Ovary (tissue), 9 donors: ENCODE results near the gene MAP7. TPM values are rescaled to one million over a fixed set of nuclear protein-coding genes. Genes with fewer than 3 reads are reported as not detected.

Experiments used
- DNase-seq, 5 donors: peaks; one replicate each; pipeline ENCODE4 v3.0.0-alpha.2; 2019 to 2020
- H3K27ac ChIP-seq, 2 donors: fragments of 200-600 bp; one replicate each; pipeline versions ENCODE4 v1.5.1 to v1.8.0; 2019 to 2022
- H3K27me3 ChIP-seq: fragments of 200-600 bp; one replicate; pipeline ENCODE4 v1.8.0; 2022
- H3K36me3 ChIP-seq: fragments of 200-600 bp; sonication (generic); one replicate; pipeline ENCODE4 v1.5.1; 2019
- H3K4me1 ChIP-seq: one replicate; pipeline ENCODE4 v1.8.1; 2013; ENCODE audit warnings: mild to moderate bottlenecking, moderate library complexity; ENCODE audit not compliant: insufficient read depth
- H3K4me3 ChIP-seq: fragments of 200-600 bp; sonication (generic); one replicate; pipeline ENCODE4 v1.5.1; 2017
- H3K9me3 ChIP-seq, 2 donors: fragments of 200-600 bp in 1 of 2; sonication (generic) in 1 of 2; one replicate each; pipeline versions ENCODE4 v1.5.1 to v1.8.1; 2013 to 2019; ENCODE audit warnings: mild to moderate bottlenecking in 1 of 2, moderate library complexity in 1 of 2
- CTCF ChIP-seq, 3 donors: fragments of 450-650 bp in 2 of 3; fragments of 200-600 bp in 1 of 3; IDR thresholded peaks; one replicate each; pipeline versions ENCODE4 v1.5.1 to v1.8.0; 2016 to 2022; ENCODE audit warnings: antibody characterized with exemption in 3 of 3, mild to moderate bottlenecking in 1 of 3
- EP300 ChIP-seq: sonication (generic); formaldehyde crosslinking; IDR thresholded peaks from one replicate; pipeline ENCODE4 v1.6.1; 2017; ENCODE audit warnings: antibody characterized with exemption
- POLR2A ChIP-seq: fragments of 450-650 bp; IDR thresholded peaks from one replicate; pipeline ENCODE4 v1.6.1; 2017; ENCODE audit warnings: antibody characterized with exemption, mild to moderate bottlenecking, moderate library complexity
- WGBS, 3 donors: extraction: QIAGEN DNeasy Blood & Tissue Kit in 1 of 3; methylation state at CpG; one replicate each; pipeline versions ENCODE4 v1.1.5 to v1.1.7; 2013 to 2017; 5-methylcytosine and 5-hydroxymethylcytosine counted together
- intact Hi-C, 4 donors: fragments of 100-400 bp; cut with DNase I; formaldehyde crosslinking; loops; one replicate each; pipeline versions ENCODE4 v1.11.0 to v1.15.1; 2022 to 2023
- polyA plus RNA-seq, 2 donors: library from polyadenylated mRNA; stranded (reverse); fragments of 200-250 nt in 1 of 2; fragments of 350-450 nt in 1 of 2; fragmentation: Illumina TruSeq in 1 of 2; extraction: RNeasy Lipid Tissue Mini Kit (QIAGEN cat#74804) in 1 of 2; gene quantifications; one replicate each; pipeline ENCODE4 v1.2.3, GENCODE V29; 2013 to 2014
- total RNA-seq, 7 donors: library from RNA; depleted of rRNA in 2 of 7; stranded (reverse); fragments of >200 nt in 2 of 7; fragmentation: NEBNext Ultra II Directional in 3 of 7; extraction: Animal tissue kit (Norgen Biotek cat#: 25700) in 3 of 7; gene quantifications; one replicate each; pipeline versions ENCODE4 v1.1.0 to v1.2.4, GENCODE V29; 2016 to 2023
- donor health status: DM: no; HTN: no; CAD: no; lungs with moderate emphysema.
- donor health status: DM: no; HTN: no; CAD: no.
- donor health status: Bipolar disorder and iron deficiency.
- donor health status: DM: yes; HTN: yes; CAD: no.
- donor health status: DM: no; HTN: no; CAD: no.
- donor health status: DM: yes; HTN: yes; CAD: no.

MAP7 gene
- total and polyA plus RNA-seq, 9 donors: 1.2 to 13.0 (median 3.6) TPM

- intact Hi-C loops: no loop called here
- H3K4me3 ChIP-seq: peak overlapping the region; percentile 63
Measured at GRCh38 chr6:136551103-136551502, 881 bp upstream of the MAP7 start.

GRCh38 chr6:136550045-136550329, 235 bp downstream of the MAP7 start:
- DNase-seq: peak in 3 of 5 donors; percentile 19 to 45 (median 35)
- TF ChIP-seq POLR2A: no peak
- TF ChIP-seq CTCF (IDR thresholded peaks at IDR 0.05): no peak
- no peak for TF ChIP-seq EP300

More at GRCh38 chr6:136551103-136551502, 881 bp upstream of the MAP7 start:
- DNase-seq: peak in 1 of 5 donors; percentile 10
- no peaks in the 10 kb centered on the region for H3K36me3 ChIP-seq
- H3K27me3 ChIP-seq: no peaks in the 10 kb centered on the region
- TF ChIP-seq EP300 (no peak), POLR2A (no peak), CTCF (IDR thresholded peaks at IDR 0.05) (no peak)
- H3K27ac ChIP-seq: no peak overlapping the region
- H3K9me3 ChIP-seq: no peaks in the 10 kb centered on the region
- WGBS, 3 donors: 9 to 16% (median 15%) methylated on average over 8 of the region's 8 CpGs
- H3K4me1 ChIP-seq: peaks cover 9% of the 10 kb centered on the region

DNA sequence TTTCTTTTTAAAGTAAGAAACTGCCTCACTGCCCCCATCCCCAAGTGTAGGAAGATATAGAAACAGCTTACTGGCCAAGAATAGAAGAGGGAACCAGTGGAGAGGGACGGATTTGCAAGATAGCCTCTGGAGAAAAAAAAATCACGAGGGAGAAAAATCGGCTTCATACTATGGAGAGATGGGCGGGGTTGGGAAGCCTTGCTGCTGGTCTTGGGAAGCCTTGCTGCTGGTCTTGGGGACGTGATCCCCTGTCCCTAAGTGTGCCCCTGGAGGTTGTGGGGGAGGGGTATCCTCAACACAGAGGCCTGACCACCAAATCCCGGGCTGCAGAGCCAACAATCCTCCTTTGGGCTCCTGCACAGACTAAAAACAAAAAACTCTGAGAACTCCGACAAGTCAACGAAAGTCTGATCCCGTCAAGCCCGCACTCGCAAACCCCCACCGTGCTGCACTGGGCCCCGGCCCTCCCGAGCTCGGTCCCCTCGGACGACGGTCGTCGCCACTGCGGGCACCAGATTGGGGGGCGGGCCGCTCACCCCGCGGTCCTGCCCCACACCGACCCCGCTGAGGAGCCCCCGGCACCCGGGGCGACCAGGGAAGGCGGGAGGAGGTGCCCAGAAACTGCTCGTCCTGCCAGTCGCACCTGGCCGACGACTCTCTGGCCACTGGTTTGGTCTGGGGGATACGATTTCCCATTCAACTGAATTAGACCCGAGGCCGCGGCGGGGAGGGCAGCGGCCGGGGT, 750 bp downstream of the MAP7 start:
- Histone ChIP-seq H3K27ac (peak overlapping the region in 1 of 2 donors; percentile 54), H3K27me3 (no peaks in the 10 kb centered on the region), H3K4me1 (peaks cover 9% of the 10 kb centered on the region), H3K36me3 (no peaks in the 10 kb centered on the region), H3K9me3 (no peaks in the 10 kb centered on the region), H3K4me3 (peak overlapping the region; percentile 63)
- WGBS, 3 donors: 3 to 4% (median 4%) methylated on average over 34 to 42 of the region's 42 CpGs
- TF ChIP-seq EP300: no peak
- no peak for TF ChIP-seq CTCF (IDR thresholded peaks at IDR 0.05)
- intact Hi-C loops: no loop called here
- DNase-seq: peak in 2 of 5 donors; percentile 10 to 41

More at GRCh38 chr6:136550045-136550329, 235 bp downstream of the MAP7 start:
- Histone ChIP-seq H3K9me3 (no peaks in the 10 kb centered on the region), H3K4me3 (peak overlapping the region; percentile 63), H3K27me3 (no peaks in the 10 kb centered on the region), H3K4me1 (peaks cover 9% of the 10 kb centered on the region), H3K27ac (peak overlapping the region; percentile 19 to 54), H3K36me3 (no peaks in the 10 kb centered on the region)
- intact Hi-C loops: no loop called here
- 0 to 1% (median 0%) methylated on average over 10 to 46 of the region's 46 CpGs for WGBS, 3 donors

DNA sequence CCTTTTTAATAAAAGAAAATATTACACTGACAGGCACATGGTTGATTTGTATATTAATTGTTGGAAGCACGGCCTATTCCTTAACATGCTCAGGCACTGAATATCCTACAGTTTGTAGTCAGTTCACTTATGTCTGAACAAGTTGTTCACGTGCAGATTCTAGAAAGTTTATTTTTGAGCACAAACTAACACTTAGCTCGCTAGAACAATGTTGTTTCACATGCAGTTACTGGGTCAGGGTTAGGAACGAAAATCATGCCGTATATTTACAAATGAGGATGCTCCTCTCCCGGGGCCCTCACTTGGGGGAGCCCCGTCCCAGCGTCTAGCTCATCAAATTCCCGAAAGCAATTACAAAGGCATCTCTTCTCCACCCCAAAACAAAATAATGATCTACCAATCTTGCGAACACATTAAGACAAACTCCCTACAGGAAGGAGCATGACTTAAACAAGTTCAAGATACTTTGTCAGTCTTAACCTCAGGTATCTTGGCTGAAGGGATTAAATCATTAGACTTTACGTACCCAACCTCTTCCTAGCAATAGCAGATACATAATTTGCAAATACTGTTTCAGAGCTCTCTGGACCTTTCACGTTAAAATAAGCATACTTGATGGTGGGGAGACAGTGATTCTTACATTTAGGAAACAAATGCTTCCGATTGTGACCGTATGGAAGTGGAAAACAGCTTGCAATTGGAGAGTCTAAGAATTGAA, 1.5 kb downstream of the MAP7 start:
- Histone ChIP-seq H3K4me3 (peak overlapping the region; percentile 63), H3K36me3 (no peaks in the 10 kb centered on the region), H3K9me3 (no peaks in the 10 kb centered on the region), H3K27ac (no peak overlapping the region), H3K4me1 (peaks cover 9% of the 10 kb centered on the region), H3K27me3 (no peaks in the 10 kb centered on the region)
- intact Hi-C loops: no loop called here
- WGBS, 3 donors: 69 to 81% (median 76%) methylated on average over 14 of the region's 14 CpGs
- TF ChIP-seq EP300: no peak
- no peak for TF ChIP-seq CTCF (IDR thresholded peaks at IDR 0.05)
- TF ChIP-seq POLR2A: no peak
- no peak for DNase-seq
